ENCODE measurements around the gene TGM3. TPM values are rescaled to one million over a fixed set of nuclear protein-coding genes. Genes with fewer than 3 reads are reported as not detected.

TGM3 gene
- total RNA-seq, 2 donors from 2014 or later = 0.27 to 0.82 TPM

- DNase-seq = no peak
- Histone ChIP-seq H3K4me1 (no peaks in the 10 kb centered on the region), H3K9me3 (no peaks in the 10 kb centered on the region), H3K36me3 (no peaks in the 10 kb centered on the region), H3K4me3 (no peak overlapping the region), H3K9ac (ENCODE audit: low read depth in 2 of 2, low read length in 2 of 2) (no peak overlapping the region), H3K27me3 (no peaks in the 10 kb centered on the region), H3K27ac (no peak overlapping the region)
- intact Hi-C loops (cut with DNase I) = no loop called here
- TF ChIP-seq CTCF (IDR thresholded peaks at IDR 0.05) = no peak
These were observed 41.3 kb downstream of the TGM3 start for GRCh38 chr20:2337142-2337541.

- Histone ChIP-seq H3K36me3 (no peaks in the 10 kb centered on the region), H3K9me3 (no peaks in the 10 kb centered on the region), H3K27ac (no peak overlapping the region), H3K4me3 (no peak overlapping the region), H3K9ac (ENCODE audit: low read depth in 2 of 2, low read length in 2 of 2) (no peak overlapping the region), H3K27me3 (no peaks in the 10 kb centered on the region), H3K4me1 (no peaks in the 10 kb centered on the region)
- no peak for DNase-seq
- TF ChIP-seq CTCF (IDR thresholded peaks at IDR 0.05) = no peak
- intact Hi-C loops (cut with DNase I) = no loop called here
These were observed 42.7 kb downstream of the TGM3 start for GRCh38 chr20:2338411-2339066.

GRCh38 chr20:2340136-2340535, 44.3 kb downstream of the TGM3 start:
- H3K27me3 ChIP-seq = no peaks in the 10 kb centered on the region
- no peaks in the 10 kb centered on the region for H3K9me3 ChIP-seq
- DNase-seq = no peak
- no peak overlapping the region for H3K4me3 ChIP-seq
- H3K9ac ChIP-seq (ENCODE audit: low read depth in 2 of 2, low read length in 2 of 2) = no peak overlapping the region
- intact Hi-C loops (cut with DNase I) = no loop called here
- no peak overlapping the region for H3K27ac ChIP-seq
- H3K36me3 ChIP-seq = no peaks in the 10 kb centered on the region
- no peaks in the 10 kb centered on the region for H3K4me1 ChIP-seq
- no peak for TF ChIP-seq CTCF (IDR thresholded peaks at IDR 0.05)

GRCh38 chr20:2340823-2341222, 45.0 kb downstream of the TGM3 start:
- no peaks in the 10 kb centered on the region for H3K4me1 ChIP-seq
- no peak for DNase-seq
- intact Hi-C loops (cut with DNase I) = no loop called here

GRCh38 chr20:2341336-2341735, 45.5 kb downstream of the TGM3 start:
- intact Hi-C loops (cut with DNase I) = no loop called here
- Histone ChIP-seq H3K9ac (ENCODE audit: low read depth in 2 of 2, low read length in 2 of 2) (no peak overlapping the region), H3K4me3 (no peak overlapping the region), H3K27me3 (no peaks in the 10 kb centered on the region), H3K36me3 (no peaks in the 10 kb centered on the region), H3K4me1 (no peaks in the 10 kb centered on the region), H3K27ac (no peak overlapping the region), H3K9me3 (no peaks in the 10 kb centered on the region)
- TF ChIP-seq CTCF (IDR thresholded peaks at IDR 0.05) = no peak
- no peak for DNase-seq

More at GRCh38 chr20:2340823-2341222, 45.0 kb downstream of the TGM3 start:
- H3K36me3 ChIP-seq = no peaks in the 10 kb centered on the region
- H3K9ac ChIP-seq (ENCODE audit: low read depth in 2 of 2, low read length in 2 of 2) = no peak overlapping the region
- H3K4me3 ChIP-seq = no peak overlapping the region
- H3K27me3 ChIP-seq = no peaks in the 10 kb centered on the region
- no peak overlapping the region for H3K27ac ChIP-seq
- TF ChIP-seq CTCF (IDR thresholded peaks at IDR 0.05) = no peak
- no peaks in the 10 kb centered on the region for H3K9me3 ChIP-seq
